H9 (cell line): ENCODE results near the gene YEATS2. TPM values are rescaled to one million over a fixed set of nuclear protein-coding genes. Genes with fewer than 3 reads are reported as not detected.

Experiments used
- DNase-seq: peaks from one replicate; pipeline ENCODE4 v3.0.0-alpha.2; 2017
- H2AFZ ChIP-seq: one replicate; pipeline ENCODE4 v1.6.1; 2013; ENCODE audit warnings: mild to moderate bottlenecking, low read length, control low read depth, moderate library complexity
- H2AK5ac ChIP-seq: 2 replicates; pipeline ENCODE4 v1.6.1; 2013; ENCODE audit warnings: low read length, control low read depth, mixed read lengths; ENCODE audit not compliant: insufficient read length
- H2BK120ac ChIP-seq: one replicate; pipeline ENCODE4 v1.6.1; 2013; ENCODE audit warnings: low read depth, mild to moderate bottlenecking, low read length, control low read depth, inconsistent platforms; ENCODE audit not compliant: poor library complexity, severe bottlenecking
- H2BK12ac ChIP-seq: 2 replicates; pipeline ENCODE4 v1.6.1; 2013; ENCODE audit warnings: low read length, control low read depth, mixed read lengths, low read depth; ENCODE audit not compliant: insufficient read length
- H2BK15ac ChIP-seq: 2 replicates; pipeline ENCODE4 v1.6.1; 2013; ENCODE audit warnings: low read depth, low read length, control low read depth
- H2BK20ac ChIP-seq: one replicate; pipeline ENCODE4 v1.6.1; 2013; ENCODE audit warnings: low read depth, mild to moderate bottlenecking, low read length, control low read depth, inconsistent platforms; ENCODE audit not compliant: poor library complexity, severe bottlenecking
- H2BK5ac ChIP-seq: 2 replicates; pipeline ENCODE4 v1.6.1; 2013; ENCODE audit warnings: low read length, control low read depth, mixed read lengths; ENCODE audit not compliant: insufficient read length
- H3K14ac ChIP-seq: 2 replicates; pipeline ENCODE4 v1.6.1; 2013; ENCODE audit warnings: low read length, control low read depth; ENCODE audit not compliant: insufficient read depth
- H3K18ac ChIP-seq: 2 replicates; pipeline ENCODE4 v1.6.1; 2013; ENCODE audit warnings: low read depth, mild to moderate bottlenecking, mixed read lengths, low read length, control low read depth; ENCODE audit not compliant: insufficient read length
- H3K23ac ChIP-seq: 2 replicates; pipeline ENCODE4 v1.6.1; 2013; ENCODE audit warnings: low read length, control low read depth, mixed read lengths, low read depth; ENCODE audit not compliant: insufficient read length
- H3K23me2 ChIP-seq: 2 replicates; pipeline ENCODE4 v1.6.1; 2013; ENCODE audit warnings: low read depth, mild to moderate bottlenecking, mixed read lengths, low read length, control low read depth; ENCODE audit not compliant: insufficient read length, poor library complexity, severe bottlenecking
- H3K27ac ChIP-seq: 2 replicates; pipeline ENCODE4 v1.5.1; 2013; ENCODE audit warnings: low read length, control low read depth, mixed read lengths, low read depth; ENCODE audit not compliant: insufficient read length
- H3K27me3 ChIP-seq: 2 replicates; pipeline ENCODE4 v1.6.1; 2013; ENCODE audit warnings: low read length, control low read depth, inconsistent platforms; ENCODE audit not compliant: insufficient read depth
- H3K4ac ChIP-seq: 2 replicates; pipeline ENCODE4 v1.6.1; 2013; ENCODE audit warnings: low read depth, mild to moderate bottlenecking, control low read depth, inconsistent platforms, low read length, moderate library complexity
- H3K4me1 ChIP-seq: 2 replicates; pipeline ENCODE4 v1.6.1; 2013; ENCODE audit warnings: low read length, control low read depth, inconsistent platforms; ENCODE audit not compliant: insufficient read depth
- H3K4me2 ChIP-seq: 2 replicates; pipeline ENCODE4 v1.6.1; 2013; ENCODE audit warnings: low read length, control low read depth, mixed read lengths; ENCODE audit not compliant: insufficient read length, insufficient read depth
- H3K56ac ChIP-seq: 2 replicates; pipeline ENCODE4 v1.6.1; 2013; ENCODE audit warnings: low read depth, mild to moderate bottlenecking, mixed read lengths, low read length, control low read depth; ENCODE audit not compliant: insufficient read length
- H3K79me1 ChIP-seq: 2 replicates; pipeline ENCODE4 v1.6.1; 2013; ENCODE audit warnings: low read depth, mild to moderate bottlenecking, moderate library complexity, low read length, control low read depth, inconsistent platforms; ENCODE audit not compliant: insufficient read depth, poor library complexity, severe bottlenecking
- H3K79me2 ChIP-seq: 2 replicates; pipeline ENCODE4 v1.6.1; 2013; ENCODE audit warnings: low read length, control low read depth, inconsistent platforms; ENCODE audit not compliant: insufficient read depth
- H3K9ac ChIP-seq: 2 replicates; pipeline ENCODE4 v1.6.1; 2013; ENCODE audit warnings: low read length, control low read depth, mixed read lengths; ENCODE audit not compliant: insufficient read length; ENCODE audit errors: extremely low read depth
- H3K9me3 ChIP-seq: one replicate; pipeline ENCODE4 v1.6.1; 2013; ENCODE audit warnings: low read depth, low read length, inconsistent platforms; ENCODE audit not compliant: control insufficient read depth
- H3T11ph ChIP-seq: one replicate; pipeline ENCODE4 v1.6.1; 2013; ENCODE audit warnings: mild to moderate bottlenecking, low read length, control low read depth, inconsistent platforms
- H4K20me1 ChIP-seq: one replicate; pipeline ENCODE4 v1.6.1; 2013; ENCODE audit not compliant: control insufficient read depth, insufficient read length, insufficient read depth
- H4K5ac ChIP-seq: 2 replicates; pipeline ENCODE4 v1.6.1; 2013; ENCODE audit warnings: low read depth, mild to moderate bottlenecking, mixed read lengths, low read length, control low read depth; ENCODE audit not compliant: insufficient read length
- H4K8ac ChIP-seq: replicated peaks from 2 replicates; pipeline ENCODE4 v1.6.1; 2013; ENCODE audit warnings: low read length, control low read depth, mixed read lengths, low read depth; ENCODE audit not compliant: insufficient read length
- H4K91ac ChIP-seq: 2 replicates; pipeline ENCODE4 v1.6.1; 2013; ENCODE audit warnings: low read depth, mild to moderate bottlenecking, moderate library complexity, mixed read lengths, low read length, control low read depth; ENCODE audit not compliant: insufficient read length
- H3K27ac Mint-ChIP-seq, 3 experiments: 2 replicates in 2 of 3; 3 replicates in 1 of 3; pipeline ENCODE4 v1.8.0; 2020 to 2021; ENCODE audit warnings: mixed read lengths in 3 of 3, mild to moderate bottlenecking in 1 of 3, moderate library complexity in 1 of 3
- H3K27me3 Mint-ChIP-seq: 2 replicates; pipeline ENCODE4 v1.8.0; 2021; ENCODE audit warnings: low read depth, mild to moderate bottlenecking, moderate library complexity, mixed read lengths
- H3K36me3 Mint-ChIP-seq, 3 experiments: 2 replicates in 2 of 3; 3 replicates in 1 of 3; pipeline ENCODE4 v1.8.0; 2020 to 2021; ENCODE audit warnings: low read depth in 3 of 3, mixed read lengths in 3 of 3; ENCODE audit not compliant: insufficient read depth in 1 of 3
- H3K4me1 Mint-ChIP-seq, 2 experiments: 2 replicates each; pipeline ENCODE4 v1.8.0; 2020; ENCODE audit warnings: mixed read lengths in 2 of 2
- H3K4me3 Mint-ChIP-seq, 2 experiments: 2 replicates in 1 of 2; 3 replicates in 1 of 2; pipeline ENCODE4 v1.8.0; 2020 to 2021; ENCODE audit warnings: mild to moderate bottlenecking in 2 of 2, mixed read lengths in 2 of 2, moderate library complexity in 1 of 2
- H3K9me3 Mint-ChIP-seq, 2 experiments: 2 replicates in 1 of 2; 3 replicates in 1 of 2; pipeline ENCODE4 v1.8.0; 2020; ENCODE audit warnings: mild to moderate bottlenecking in 2 of 2, mixed read lengths in 2 of 2, moderate library complexity in 1 of 2
- WGBS: extraction: QIAGEN DNeasy Blood & Tissue Kit; methylation state at CpG from one replicate; pipeline ENCODE4 v1.1.7; 2013; ENCODE audit warnings: missing lambda C conversion rate, low lambda C conversion rate, mixed read lengths; ENCODE audit not compliant: insufficient read length; ENCODE audit errors: extremely low coverage; 5-methylcytosine and 5-hydroxymethylcytosine counted together
- total RNA-seq: library from RNA; stranded (reverse); gene quantifications from 2 replicates; pipeline ENCODE4 v1.2.1, GENCODE V29; 2021
- TF ChIP-seq, protein P1 (sequence below): fragments of 200-600 bp; sonication (generic); conservative IDR thresholded peaks from 3 replicates; pipeline ENCODE4 v1.8.0; 2021; ENCODE audit warnings: antibody characterized with exemption, mild to moderate bottlenecking

YEATS2 gene
- total RNA-seq, 1 experiment from 2014 or later, result 40.3 TPM

DNA sequence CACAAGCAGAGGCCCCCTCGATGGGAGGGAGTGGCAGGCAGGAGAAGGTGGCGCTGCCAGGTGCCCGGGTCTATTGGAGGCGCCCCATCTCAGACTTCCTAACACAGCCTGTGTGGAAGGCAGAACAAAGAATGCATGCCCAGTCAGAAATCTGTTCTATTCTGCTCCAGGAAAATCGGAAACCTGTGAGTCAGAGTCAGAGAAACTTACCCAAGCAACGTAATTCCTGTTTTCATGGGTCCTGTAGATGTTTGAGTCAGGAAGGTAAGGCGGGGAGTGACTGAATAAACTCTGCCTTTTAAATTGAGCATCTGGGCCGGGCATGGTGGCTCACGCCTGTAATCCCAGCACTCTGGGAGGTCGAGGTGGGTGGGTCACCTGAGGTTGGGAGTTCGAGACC, 114.0 kb downstream of the YEATS2 start:
- Histone ChIP-seq H4K20me1 (no peaks in the 10 kb centered on the region), H3K14ac (no peak overlapping the region), H2AK5ac (no peak overlapping the region), H3K27me3 (no peaks in the 10 kb centered on the region), H3K4me1 (no peaks in the 10 kb centered on the region), H4K5ac (no peak overlapping the region), H3T11ph (no peak overlapping the region), H2AFZ (no peak overlapping the region), H3K18ac (no peak overlapping the region), H3K23ac (no peak overlapping the region), H3K56ac (no peak overlapping the region), H2BK15ac (no peak overlapping the region), H3K79me1 (no peaks in the 10 kb centered on the region), H2BK20ac (no peak overlapping the region), H3K9me3 (no peaks in the 10 kb centered on the region), H2BK12ac (no peak overlapping the region), H3K4ac (no peak overlapping the region), H2BK5ac (no peak overlapping the region), H3K9ac (no peak overlapping the region), H2BK120ac (no peak overlapping the region), H3K27ac (no peak overlapping the region), H3K79me2 (no peaks in the 10 kb centered on the region), H4K8ac (no peak overlapping the region), H3K4me2 (no peak overlapping the region), H4K91ac (no peak overlapping the region), H3K23me2 (no peaks in the 10 kb centered on the region)
- no CpG with 5 or more reads among the region's 11 CpGs for WGBS
- Mint-ChIP-seq H3K27ac (peak overlapping the region in 2 of 3 experiments; percentile 32 to 77; a peak in 2 of 7 replicates), H3K4me1 (0 out of 4 replicates have a peak, but pooled peaks cover 0 to 1% of the 10 kb centered on the region in 2 experiments), H3K9me3 (no peaks in the 10 kb centered on the region), H3K4me3 (no peak overlapping the region), H3K36me3 (peaks cover 29 to 82% (median 67%) of the 10 kb centered on the region in 3 experiments; a peak in 6 of 7 replicates), H3K27me3 (no peaks in the 10 kb centered on the region; the same call in 1 of the 2 replicates)
- TF ChIP-seq, protein P1, sequence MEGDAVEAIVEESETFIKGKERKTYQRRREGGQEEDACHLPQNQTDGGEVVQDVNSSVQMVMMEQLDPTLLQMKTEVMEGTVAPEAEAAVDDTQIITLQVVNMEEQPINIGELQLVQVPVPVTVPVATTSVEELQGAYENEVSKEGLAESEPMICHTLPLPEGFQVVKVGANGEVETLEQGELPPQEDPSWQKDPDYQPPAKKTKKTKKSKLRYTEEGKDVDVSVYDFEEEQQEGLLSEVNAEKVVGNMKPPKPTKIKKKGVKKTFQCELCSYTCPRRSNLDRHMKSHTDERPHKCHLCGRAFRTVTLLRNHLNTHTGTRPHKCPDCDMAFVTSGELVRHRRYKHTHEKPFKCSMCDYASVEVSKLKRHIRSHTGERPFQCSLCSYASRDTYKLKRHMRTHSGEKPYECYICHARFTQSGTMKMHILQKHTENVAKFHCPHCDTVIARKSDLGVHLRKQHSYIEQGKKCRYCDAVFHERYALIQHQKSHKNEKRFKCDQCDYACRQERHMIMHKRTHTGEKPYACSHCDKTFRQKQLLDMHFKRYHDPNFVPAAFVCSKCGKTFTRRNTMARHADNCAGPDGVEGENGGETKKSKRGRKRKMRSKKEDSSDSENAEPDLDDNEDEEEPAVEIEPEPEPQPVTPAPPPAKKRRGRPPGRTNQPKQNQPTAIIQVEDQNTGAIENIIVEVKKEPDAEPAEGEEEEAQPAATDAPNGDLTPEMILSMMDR, result no peak
- DNase-seq, result no peak
